ENCODE data around the gene JCHAIN. TPM values are rescaled to one million over a fixed set of nuclear protein-coding genes. Genes with fewer than 3 reads are reported as not detected.
A peak's percentile ranks its signal among the peaks of the same experiment; 100 is the strongest.

Gene JCHAIN
- total and polyA plus RNA-seq, 9 of the 15 experiments (the other 6 are each of a cell fraction or from before 2014, with no cell fraction given), result 0.04 to 0.68 (median 0.26) TPM; not detected in 5

DNA sequence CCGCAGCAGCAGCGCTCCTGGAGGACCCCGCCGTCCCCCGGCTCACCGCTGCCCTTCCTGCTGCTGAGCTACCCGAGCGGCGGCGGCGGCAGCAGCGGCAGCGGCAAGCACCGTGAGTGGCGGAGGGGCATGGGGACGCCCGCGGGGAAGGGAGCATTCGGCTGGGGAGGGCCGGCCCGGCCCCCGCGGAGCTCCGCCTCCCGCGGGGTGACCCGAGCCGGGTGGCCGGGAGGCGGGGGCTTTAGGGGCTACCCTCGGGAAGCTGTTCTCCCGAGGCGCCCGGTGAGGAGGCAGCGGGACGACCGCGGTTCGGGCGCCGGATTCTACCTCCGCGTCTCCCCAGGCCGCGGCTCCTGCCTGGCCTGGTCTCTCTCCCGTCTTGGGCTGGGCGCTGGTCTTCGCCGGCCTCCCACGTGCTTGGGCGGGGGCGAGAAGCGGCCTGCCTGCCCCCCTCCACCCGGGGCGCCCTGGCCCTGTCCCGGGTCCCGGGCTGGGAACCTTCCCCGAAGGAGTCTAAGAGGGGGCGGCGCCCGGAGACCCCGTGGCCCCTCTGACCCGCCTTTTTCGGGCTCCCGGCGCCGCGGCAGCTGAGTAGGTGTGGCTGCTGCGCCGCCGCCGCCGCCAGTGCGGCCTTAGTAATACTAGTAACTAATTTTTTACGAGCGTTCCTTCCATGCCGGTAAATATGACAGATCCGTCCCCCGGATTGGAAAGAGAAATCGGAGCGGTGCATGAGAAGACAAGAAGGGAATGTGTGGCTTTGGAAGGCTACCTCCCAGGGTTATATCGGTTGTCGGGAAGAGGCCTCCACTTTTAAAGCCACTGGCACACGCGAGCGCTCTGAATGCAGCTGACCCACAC, 39.1 kb upstream of the JCHAIN start (continued):
- TF ChIP-seq TEAD4 (IDR thresholded peaks at IDR 0.05; ENCODE audit: low read length) (peak; percentile 5; the same call in 1 of the 2 replicates), TEAD4 (CRISPR knock-in tag; IDR thresholded peaks at IDR 0.05; ENCODE audit: borderline replicate concordance) (no peak), SAP30 (IDR thresholded peaks at IDR 0.05; ENCODE audit: borderline replicate concordance, insufficient read depth, low read depth, low read length, poor library complexity, severe bottlenecking) (peak; percentile 60), EZH2 (IDR thresholded peaks at IDR 0.05; ENCODE audit: borderline replicate concordance, low read depth, low read length) (no peak), TARDBP (IDR thresholded peaks at IDR 0.05) (no peak), ZNF324 (CRISPR knock-in tag; IDR thresholded peaks at IDR 0.05) (no peak), EP400 (IDR thresholded peaks at IDR 0.05) (peak; percentile 89), PHB2 (IDR thresholded peaks at IDR 0.05; ENCODE audit: low read depth) (no peak), DNMT1 (IDR thresholded peaks at IDR 0.05) (no peak), JUNB (CRISPR knock-in tag; conservative IDR thresholded peaks at IDR 0.05) (no peak), ZNF146 (CRISPR knock-in tag; IDR thresholded peaks at IDR 0.05; ENCODE audit: unreplicated experiment) (no peak), HMG20B (CRISPR knock-in tag; IDR thresholded peaks at IDR 0.05) (no peak), KDM1A (IDR thresholded peaks at IDR 0.05) (no peak), NFIC (IDR thresholded peaks at IDR 0.05) (no peak), ZNF316 (IDR thresholded peaks at IDR 0.05) (no peak), RCOR1 (IDR thresholded peaks at IDR 0.05; ENCODE audit: borderline replicate concordance in 1 of 2, low read depth in 2 of 2, low read length in 2 of 2) (no peak), SP1 (CRISPR knock-in tag; IDR thresholded peaks at IDR 0.05) (peak; percentile 0; the same call in 1 of the 2 replicates), SMARCA4 (IDR thresholded peaks at IDR 0.05) (no peak), YY1 (IDR thresholded peaks at IDR 0.05; ENCODE audit: borderline replicate concordance in 1 of 3, control insufficient read depth in 1 of 3, extremely low read depth in 1 of 3, insufficient read depth in 3 of 3, insufficient read length in 1 of 3, insufficient replicate concordance in 2 of 3, low read depth in 1 of 3, low read length in 2 of 3) (peak in 1 of 3 experiments; percentile 11), TAF7 (tag; IDR thresholded peaks at IDR 0.05) (no peak)
- TF ChIP-seq, protein P1, sequence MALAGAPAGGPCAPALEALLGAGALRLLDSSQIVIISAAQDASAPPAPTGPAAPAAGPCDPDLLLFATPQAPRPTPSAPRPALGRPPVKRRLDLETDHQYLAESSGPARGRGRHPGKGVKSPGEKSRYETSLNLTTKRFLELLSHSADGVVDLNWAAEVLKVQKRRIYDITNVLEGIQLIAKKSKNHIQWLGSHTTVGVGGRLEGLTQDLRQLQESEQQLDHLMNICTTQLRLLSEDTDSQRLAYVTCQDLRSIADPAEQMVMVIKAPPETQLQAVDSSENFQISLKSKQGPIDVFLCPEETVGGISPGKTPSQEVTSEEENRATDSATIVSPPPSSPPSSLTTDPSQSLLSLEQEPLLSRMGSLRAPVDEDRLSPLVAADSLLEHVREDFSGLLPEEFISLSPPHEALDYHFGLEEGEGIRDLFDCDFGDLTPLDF (CRISPR knock-in tag; IDR thresholded peaks at IDR 0.05), result 0 out of 2 replicates have a peak, but pooled peaks have one; percentile 21
- TF ChIP-seq, protein P2, sequence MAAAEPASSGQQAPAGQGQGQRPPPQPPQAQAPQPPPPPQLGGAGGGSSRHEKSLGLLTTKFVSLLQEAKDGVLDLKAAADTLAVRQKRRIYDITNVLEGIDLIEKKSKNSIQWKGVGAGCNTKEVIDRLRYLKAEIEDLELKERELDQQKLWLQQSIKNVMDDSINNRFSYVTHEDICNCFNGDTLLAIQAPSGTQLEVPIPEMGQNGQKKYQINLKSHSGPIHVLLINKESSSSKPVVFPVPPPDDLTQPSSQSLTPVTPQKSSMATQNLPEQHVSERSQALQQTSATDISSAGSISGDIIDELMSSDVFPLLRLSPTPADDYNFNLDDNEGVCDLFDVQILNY (CRISPR knock-in tag; IDR thresholded peaks at IDR 0.05), result no peak
- TF ChIP-seq, protein P3, sequence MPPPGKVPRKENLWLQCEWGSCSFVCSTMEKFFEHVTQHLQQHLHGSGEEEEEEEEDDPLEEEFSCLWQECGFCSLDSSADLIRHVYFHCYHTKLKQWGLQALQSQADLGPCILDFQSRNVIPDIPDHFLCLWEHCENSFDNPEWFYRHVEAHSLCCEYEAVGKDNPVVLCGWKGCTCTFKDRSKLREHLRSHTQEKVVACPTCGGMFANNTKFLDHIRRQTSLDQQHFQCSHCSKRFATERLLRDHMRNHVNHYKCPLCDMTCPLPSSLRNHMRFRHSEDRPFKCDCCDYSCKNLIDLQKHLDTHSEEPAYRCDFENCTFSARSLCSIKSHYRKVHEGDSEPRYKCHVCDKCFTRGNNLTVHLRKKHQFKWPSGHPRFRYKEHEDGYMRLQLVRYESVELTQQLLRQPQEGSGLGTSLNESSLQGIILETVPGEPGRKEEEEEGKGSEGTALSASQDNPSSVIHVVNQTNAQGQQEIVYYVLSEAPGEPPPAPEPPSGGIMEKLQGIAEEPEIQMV (tag; conservative IDR thresholded peaks at IDR 0.05; ENCODE audit: low read depth), result no peak
- TF ChIP-seq, protein P4, sequence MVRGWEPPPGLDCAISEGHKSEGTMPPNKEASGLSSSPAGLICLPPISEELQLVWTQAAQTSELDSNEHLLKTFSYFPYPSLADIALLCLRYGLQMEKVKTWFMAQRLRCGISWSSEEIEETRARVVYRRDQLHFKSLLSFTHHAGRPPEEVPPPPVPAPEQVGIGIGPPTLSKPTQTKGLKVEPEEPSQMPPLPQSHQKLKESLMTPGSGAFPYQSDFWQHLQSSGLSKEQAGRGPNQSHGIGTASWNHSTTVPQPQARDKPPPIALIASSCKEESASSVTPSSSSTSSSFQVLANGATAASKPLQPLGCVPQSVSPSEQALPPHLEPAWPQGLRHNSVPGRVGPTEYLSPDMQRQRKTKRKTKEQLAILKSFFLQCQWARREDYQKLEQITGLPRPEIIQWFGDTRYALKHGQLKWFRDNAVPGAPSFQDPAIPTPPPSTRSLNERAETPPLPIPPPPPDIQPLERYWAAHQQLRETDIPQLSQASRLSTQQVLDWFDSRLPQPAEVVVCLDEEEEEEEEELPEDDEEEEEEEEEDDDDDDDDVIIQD (CRISPR knock-in tag; IDR thresholded peaks at IDR 0.05), result no peak
